Aorta (tissue), 5 donors: ENCODE results near the gene FSIP1. TPM values are rescaled to one million over a fixed set of nuclear protein-coding genes. Genes with fewer than 3 reads are reported as not detected.

Experiments used
- ATAC-seq: fragments of 200-7000 bp; cut with Tn5 transposase; one replicate; pipeline ENCODE4 v1.9.1; 2022; ENCODE audit warnings: moderate library complexity; ENCODE audit not compliant: low FRiP score
- DNase-seq, 2 donors: peaks; one replicate each; pipeline ENCODE4 v3.0.0-alpha.2; 2020
- H3K27ac ChIP-seq, 2 donors: one replicate each; pipeline ENCODE4 v1.5.1; 2013; ENCODE audit warnings: low read length in 2 of 2, mild to moderate bottlenecking in 2 of 2, moderate library complexity in 2 of 2, control low read depth in 1 of 2, inconsistent platforms in 1 of 2, low read depth in 1 of 2
- H3K27me3 ChIP-seq, 2 donors: one replicate each; pipeline ENCODE4 v1.6.1; 2013; ENCODE audit warnings: control low read depth in 1 of 2, low read length in 1 of 2, mild to moderate bottlenecking in 1 of 2, moderate library complexity in 1 of 2; ENCODE audit not compliant: insufficient read depth in 2 of 2, control insufficient read depth in 1 of 2
- H3K36me3 ChIP-seq, 2 donors: one replicate each; pipeline ENCODE4 v1.6.1; 2013; ENCODE audit warnings: control low read depth in 1 of 2, low read length in 1 of 2, mild to moderate bottlenecking in 1 of 2; ENCODE audit not compliant: insufficient read depth in 2 of 2, control insufficient read depth in 1 of 2
- H3K4me1 ChIP-seq, 2 donors: one replicate each; pipeline ENCODE4 v1.6.1; 2013; ENCODE audit warnings: low read length in 2 of 2, control low read depth in 1 of 2, mild to moderate bottlenecking in 1 of 2, moderate library complexity in 1 of 2; ENCODE audit not compliant: insufficient read depth in 2 of 2, control insufficient read depth in 1 of 2
- H3K4me3 ChIP-seq, 2 donors: one replicate each; pipeline ENCODE4 v1.5.1; 2013; ENCODE audit warnings: low read length in 2 of 2, control low read depth in 1 of 2, mild to moderate bottlenecking in 1 of 2
- H3K9me3 ChIP-seq: one replicate; pipeline ENCODE4 v1.6.1; 2013; ENCODE audit warnings: mild to moderate bottlenecking, low read length; ENCODE audit not compliant: control insufficient read depth
- WGBS, 2 donors: extraction: QIAGEN DNeasy Blood & Tissue Kit; methylation state at CpG; one replicate each; pipeline ENCODE4 v1.1.7; 2013; 5-methylcytosine and 5-hydroxymethylcytosine counted together
- intact Hi-C, 2 donors: fragments of 100-400 bp; cut with DNase I; formaldehyde crosslinking; loops; one replicate each; pipeline versions ENCODE4 v1.14.2 to v1.15.0; 2022
- polyA plus RNA-seq, 2 donors: library from polyadenylated mRNA; stranded (reverse); fragments of 200-250 nt; gene quantifications; one replicate each; pipeline ENCODE4 v1.2.3, GENCODE V29; 2013
- total RNA-seq, 2 donors: library from RNA; stranded (reverse); fragmentation: NEBNext Ultra II Directional; extraction: Animal tissue kit (Norgen Biotek cat#: 25700); gene quantifications; one replicate each; pipeline ENCODE4 v1.2.1, GENCODE V29; 2021
- donor health status: healthy with polysubstance abuse.
- donor health status: Bipolar disorder and iron deficiency.
- donor health status: DM: no; HTN: no; CAD: no.
- donor health status: DM: no; HTN: no; CAD: no.
- donor health status: DM: yes; HTN: yes; CAD: no.

Gene FSIP1
- total and polyA plus RNA-seq, 4 donors = 1.2 TPM; not detected in 1

DNA sequence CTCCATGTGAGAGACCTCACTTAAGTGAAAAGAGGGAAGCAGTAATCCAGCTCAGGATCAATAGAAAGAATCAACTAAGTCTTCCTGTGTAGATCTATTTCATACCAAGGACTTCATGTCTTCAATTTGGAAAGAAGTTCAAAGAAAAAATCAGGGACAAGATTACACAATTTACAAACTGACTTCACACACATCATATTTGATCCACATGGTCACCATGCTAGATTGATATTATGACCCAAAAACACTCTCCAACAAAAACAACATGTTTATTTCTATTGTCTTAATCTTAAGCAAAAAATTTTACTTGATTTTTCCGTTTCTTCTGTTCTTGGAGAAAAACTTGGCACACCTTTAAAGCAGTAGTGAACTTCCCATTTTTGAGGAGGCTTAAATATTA is 125.5 kb downstream of the FSIP1 start:
- intact Hi-C loops = no loop called here
- no peaks in the 10 kb centered on the region for H3K36me3 ChIP-seq
- H3K27me3 ChIP-seq = no peaks in the 10 kb centered on the region
- no peaks in the 10 kb centered on the region for H3K4me1 ChIP-seq
- DNase-seq = no peak
- H3K27ac ChIP-seq = no peak overlapping the region
- H3K4me3 ChIP-seq = no peak overlapping the region
- WGBS, 2 donors = 39 to 54% methylated on average over 1 of the region's 1 CpG
- no peaks in the 10 kb centered on the region for H3K9me3 ChIP-seq
- no peak for ATAC-seq

DNA sequence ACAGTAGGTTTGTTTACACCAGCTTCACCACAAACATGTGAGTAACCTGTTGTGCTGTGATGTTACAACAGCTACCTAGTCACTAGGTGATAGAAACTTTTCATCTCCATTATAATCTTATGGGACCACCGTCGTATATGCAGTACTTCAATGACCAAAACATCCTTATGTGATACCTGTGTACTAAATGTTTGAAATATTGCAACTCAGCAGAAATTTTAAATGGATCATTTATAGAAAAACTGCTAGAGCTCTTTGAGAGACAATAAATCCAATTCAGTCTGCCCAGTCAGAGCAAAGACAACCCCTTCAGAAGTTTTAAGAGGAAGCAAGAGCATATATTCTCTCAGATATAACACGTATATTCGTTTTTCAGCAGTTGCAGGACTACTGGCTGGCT is 128.3 kb downstream of the FSIP1 start:
- Histone ChIP-seq H3K36me3 (no peaks in the 10 kb centered on the region), H3K4me3 (no peak overlapping the region), H3K9me3 (no peaks in the 10 kb centered on the region), H3K4me1 (no peaks in the 10 kb centered on the region), H3K27me3 (no peaks in the 10 kb centered on the region), H3K27ac (no peak overlapping the region)
- intact Hi-C loops = no loop called here
- ATAC-seq (no peak), DNase-seq (no peak)
- WGBS, 2 donors = 91 to 93% methylated on average over 4 of the region's 4 CpGs

DNA sequence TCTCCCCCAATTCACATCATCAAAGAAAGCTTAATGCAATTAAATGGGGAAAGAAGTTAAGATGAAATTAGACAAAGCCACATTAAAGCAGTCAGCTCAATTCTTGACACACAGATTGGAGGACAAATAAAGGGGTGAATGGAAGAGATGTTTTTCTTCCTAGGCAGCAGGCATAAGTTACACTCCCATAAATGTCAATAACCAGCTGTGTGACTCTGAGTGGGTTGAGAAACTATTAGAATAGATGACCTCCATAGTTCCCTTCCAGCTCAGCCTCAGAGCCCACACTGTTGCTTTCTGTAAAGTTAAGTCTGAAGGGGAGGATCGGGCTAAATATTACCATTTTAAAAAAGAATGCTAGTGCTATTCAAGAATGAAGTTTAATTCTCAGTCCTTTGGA is 130.8 kb downstream of the FSIP1 start:
- WGBS, 2 donors = 26 to 45% methylated on average over 1 of the region's 1 CpG
- H3K9me3 ChIP-seq = no peaks in the 10 kb centered on the region
- H3K27ac ChIP-seq = no peak overlapping the region
- no peak overlapping the region for H3K4me3 ChIP-seq
- no peaks in the 10 kb centered on the region for H3K4me1 ChIP-seq
- intact Hi-C loops = no loop called here
- DNase-seq (no peak), ATAC-seq (no peak)
- H3K27me3 ChIP-seq = no peaks in the 10 kb centered on the region
- H3K36me3 ChIP-seq = no peaks in the 10 kb centered on the region

DNA sequence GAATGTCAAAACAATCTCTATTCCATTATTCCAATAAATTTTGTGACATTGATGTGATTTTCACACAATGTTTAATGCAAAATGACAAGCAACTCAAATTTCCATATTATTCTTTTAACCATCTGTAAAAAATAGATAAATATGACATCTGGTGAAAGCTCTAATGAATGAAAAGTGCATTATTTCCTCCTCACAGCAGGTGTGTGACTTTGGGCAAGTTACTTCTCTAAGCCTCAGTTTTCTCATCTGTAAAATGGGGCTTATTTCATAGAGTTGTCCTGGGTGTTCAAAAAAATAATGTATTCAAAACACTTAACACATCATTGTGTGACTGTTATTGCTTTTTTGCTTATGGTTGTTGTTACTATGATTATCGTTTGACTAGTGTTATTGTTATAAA is 131.3 kb downstream of the FSIP1 start:
- DNase-seq = no peak
- Histone ChIP-seq H3K9me3 (no peaks in the 10 kb centered on the region), H3K36me3 (no peaks in the 10 kb centered on the region), H3K27me3 (no peaks in the 10 kb centered on the region), H3K4me1 (no peaks in the 10 kb centered on the region), H3K27ac (no peak overlapping the region), H3K4me3 (no peak overlapping the region)
- ATAC-seq = no peak
- WGBS, 2 donors = 68 to 69% methylated on average over 1 of the region's 1 CpG
- intact Hi-C loops = no loop called here

- no peak for ATAC-seq
- H3K36me3 ChIP-seq = no peaks in the 10 kb centered on the region
- WGBS, 2 donors = 83 to 87% methylated on average over 6 of the region's 6 CpGs
Observed at GRCh38 chr15:39649757-39650156, 132.9 kb downstream of the FSIP1 start.

DNA sequence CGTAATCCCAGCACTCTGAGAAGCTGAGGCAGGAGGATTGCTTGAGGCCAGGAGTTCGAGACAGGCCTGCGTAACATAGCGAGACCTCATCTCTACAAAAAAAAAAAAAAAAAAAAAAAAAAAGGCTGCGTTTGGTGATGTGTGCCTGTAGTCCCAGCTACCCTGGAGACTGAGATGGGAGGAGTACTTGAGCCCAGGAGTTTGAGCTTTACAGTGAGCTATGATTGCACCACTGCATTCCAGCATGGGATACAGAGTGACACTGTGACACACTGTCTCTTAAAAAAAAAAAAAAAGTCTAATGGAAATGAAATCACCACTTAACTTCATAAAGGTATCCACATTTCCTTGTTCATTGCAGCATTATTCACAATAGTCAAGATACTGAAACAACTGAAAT is 136.2 kb downstream of the FSIP1 start:
- intact Hi-C loops = no loop called here
- no peaks in the 10 kb centered on the region for H3K27me3 ChIP-seq
- no peak overlapping the region for H3K4me3 ChIP-seq
- ATAC-seq (no peak), DNase-seq (no peak)
- WGBS, 2 donors = 96 to 97% methylated on average over 5 of the region's 5 CpGs
- no peaks in the 10 kb centered on the region for H3K36me3 ChIP-seq
- H3K9me3 ChIP-seq = no peaks in the 10 kb centered on the region
- peaks cover 2 to 5% of the 10 kb centered on the region in 2 donors for H3K4me1 ChIP-seq
- H3K27ac ChIP-seq = no peak overlapping the region

More at GRCh38 chr15:39649757-39650156, 132.9 kb downstream of the FSIP1 start:
- DNase-seq = no peak
- no peaks in the 10 kb centered on the region for H3K9me3 ChIP-seq
- no peaks in the 10 kb centered on the region for H3K27me3 ChIP-seq
- intact Hi-C loops = no loop called here
- no peak overlapping the region for H3K4me3 ChIP-seq
- no peaks in the 10 kb centered on the region for H3K4me1 ChIP-seq
- H3K27ac ChIP-seq = no peak overlapping the region

- Histone ChIP-seq H3K4me3 (no peak overlapping the region), H3K9me3 (no peaks in the 10 kb centered on the region), H3K36me3 (no peaks in the 10 kb centered on the region), H3K27me3 (no peaks in the 10 kb centered on the region), H3K27ac (no peak overlapping the region), H3K4me1 (peaks cover 2 to 5% of the 10 kb centered on the region in 2 donors)
- intact Hi-C loops = no loop called here
- 95 to 100% methylated on average over 2 of the region's 2 CpGs for whole genome bisulfite sequencing, 2 donors
- DNase-seq (no peak), ATAC-seq (no peak)
Observed at GRCh38 chr15:39645976-39646257, 136.7 kb downstream of the FSIP1 start.

- intact Hi-C loops = no loop called here
- no peaks in the 10 kb centered on the region for H3K27me3 ChIP-seq
- H3K9me3 ChIP-seq = no peaks in the 10 kb centered on the region
- peaks cover 2 to 5% of the 10 kb centered on the region in 2 donors for H3K4me1 ChIP-seq
- ATAC-seq (peak; percentile 29), DNase-seq (no peak)
- H3K36me3 ChIP-seq = no peaks in the 10 kb centered on the region
- WGBS, 2 donors = 88 to 92% methylated on average over 19 to 20 of the region's 20 CpGs
- H3K27ac ChIP-seq = no peak overlapping the region
- no peak overlapping the region for H3K4me3 ChIP-seq
Observed at GRCh38 chr15:39645138-39645975, 137.3 kb downstream of the FSIP1 start.

- no peak for ATAC-seq
- Histone ChIP-seq H3K27me3 (no peaks in the 10 kb centered on the region), H3K27ac (no peak overlapping the region), H3K36me3 (no peaks in the 10 kb centered on the region), H3K4me3 (no peak overlapping the region), H3K9me3 (no peaks in the 10 kb centered on the region), H3K4me1 (peaks cover 2 to 5% of the 10 kb centered on the region in 2 donors)
- intact Hi-C loops = no loop called here
- no peak for DNase-seq
- 89 to 90% methylated on average over 13 of the region's 13 CpGs for WGBS, 2 donors
Observed at GRCh38 chr15:39644136-39644535, 138.5 kb downstream of the FSIP1 start.
